ENCODE results near the gene FLNB.
A peak's percentile ranks its signal among the peaks of the same experiment; 100 is the strongest.

FLNB gene

GRCh38 chr3:58009749-58010535 is 1.7 kb downstream of the FLNB start:
- no peak for DNase-seq (ENCODE audit: low read depth in 2 of 2)

DNA sequence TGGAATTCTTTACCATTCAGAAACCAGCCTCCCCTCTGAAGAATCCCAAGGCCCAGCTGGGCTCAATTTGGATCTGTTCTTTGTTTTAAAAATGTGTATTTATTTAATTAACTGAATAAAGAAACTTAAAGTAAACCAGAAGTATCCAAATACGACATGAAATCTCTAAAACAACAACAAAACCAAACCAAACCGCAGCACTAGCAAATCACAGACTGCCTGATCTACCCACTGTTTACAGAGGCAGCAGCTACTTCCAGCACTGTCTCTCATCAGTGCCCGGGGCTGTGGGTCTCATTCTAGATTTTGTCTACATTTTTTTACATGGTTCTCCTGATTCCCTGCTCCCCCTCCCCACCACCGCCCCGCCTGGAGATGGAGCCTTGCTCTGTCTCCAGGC is 2.3 kb downstream of the FLNB start:
- DNase-seq (ENCODE audit: low read depth in 2 of 2): no peak

DNA sequence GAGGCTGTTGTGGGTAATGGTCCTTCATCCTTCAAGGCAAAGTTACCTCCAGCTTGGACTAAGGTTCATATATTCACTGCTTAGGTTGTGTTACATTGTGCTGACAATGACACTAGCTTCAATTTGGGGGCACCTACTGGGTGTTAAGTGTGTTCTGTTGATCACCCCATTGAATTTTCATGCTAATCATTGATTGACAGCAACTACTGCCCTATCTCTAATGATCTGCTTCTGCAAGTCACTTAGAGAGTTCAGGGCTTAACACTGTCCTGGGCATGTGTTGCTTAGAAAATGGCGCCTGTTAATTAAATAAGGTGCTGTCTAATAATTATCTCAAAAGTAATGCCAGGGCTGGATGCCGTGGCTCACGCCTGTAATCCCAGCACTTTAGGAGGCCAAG is 3.4 kb downstream of the FLNB start:
- no peak for DNase-seq (ENCODE audit: low read depth in 2 of 2)

DNA sequence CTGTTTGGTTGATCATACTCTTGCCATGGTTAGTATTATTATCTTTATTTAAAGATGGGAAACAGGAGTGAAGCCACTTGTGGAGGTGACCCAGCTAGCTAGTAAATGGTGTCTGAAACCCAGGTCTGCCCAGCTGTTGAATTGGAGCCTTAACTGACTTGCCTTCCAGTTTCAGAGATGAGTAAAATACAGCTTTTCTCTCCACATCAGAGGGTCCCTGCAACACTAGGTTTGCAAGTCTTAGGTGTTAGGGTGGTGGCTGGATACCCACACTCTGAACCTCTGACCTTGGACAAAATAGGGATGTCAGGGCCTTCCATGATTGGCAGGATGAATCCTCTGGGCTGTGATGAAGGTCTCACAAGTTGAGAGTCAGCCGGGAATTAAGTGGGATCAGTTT is 4.1 kb downstream of the FLNB start:
- DNase-seq (ENCODE audit: low read depth in 2 of 2): no peak

DNA sequence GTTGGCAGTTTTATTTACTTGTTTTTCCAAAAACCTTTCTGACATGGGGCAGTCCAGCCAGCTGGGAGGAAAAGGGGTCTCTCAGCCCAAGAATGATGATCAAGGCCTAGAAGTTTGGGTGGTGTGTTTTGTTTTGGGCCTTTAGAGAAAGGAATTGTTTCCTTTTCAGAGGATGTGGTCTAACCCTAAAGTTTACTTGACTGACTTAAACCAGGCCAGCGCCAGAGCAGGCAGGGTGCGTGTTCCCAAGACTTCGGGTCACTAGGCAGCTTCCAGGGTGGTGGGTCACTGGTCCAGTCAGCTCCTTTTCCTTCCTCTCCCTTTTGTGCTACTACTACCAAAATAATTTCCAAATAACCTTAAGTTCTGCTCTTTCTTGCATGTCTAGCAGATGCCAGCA is 4.9 kb downstream of the FLNB start:
- DNase-seq (ENCODE audit: low read depth in 2 of 2): no peak

GRCh38 chr3:58013973-58014649 is 5.9 kb downstream of the FLNB start:
- peak; percentile 80 to 84 for DNase-seq (ENCODE audit: low read depth in 2 of 2)

DNA sequence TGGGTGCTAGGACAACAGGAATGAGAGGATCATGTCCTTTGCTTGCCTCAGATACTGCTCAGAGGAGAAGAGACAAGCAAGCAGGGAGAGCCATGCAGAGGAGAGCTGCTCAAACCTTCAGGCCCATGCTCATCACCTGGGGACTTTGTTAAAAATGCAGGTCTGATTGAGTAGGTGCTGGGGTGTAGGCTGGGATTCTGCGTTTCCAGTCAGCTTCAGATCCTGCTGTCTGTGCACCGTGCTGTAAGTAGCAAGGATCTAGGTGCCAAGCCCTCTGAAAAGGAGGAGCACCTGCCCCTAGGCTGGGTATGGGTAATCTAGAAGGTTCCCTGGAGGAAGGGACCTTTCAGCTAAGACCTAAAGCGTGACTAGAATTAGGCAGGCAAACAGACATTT is 7.3 kb downstream of the FLNB start:
- DNase-seq (ENCODE audit: low read depth in 2 of 2): no peak

DNA sequence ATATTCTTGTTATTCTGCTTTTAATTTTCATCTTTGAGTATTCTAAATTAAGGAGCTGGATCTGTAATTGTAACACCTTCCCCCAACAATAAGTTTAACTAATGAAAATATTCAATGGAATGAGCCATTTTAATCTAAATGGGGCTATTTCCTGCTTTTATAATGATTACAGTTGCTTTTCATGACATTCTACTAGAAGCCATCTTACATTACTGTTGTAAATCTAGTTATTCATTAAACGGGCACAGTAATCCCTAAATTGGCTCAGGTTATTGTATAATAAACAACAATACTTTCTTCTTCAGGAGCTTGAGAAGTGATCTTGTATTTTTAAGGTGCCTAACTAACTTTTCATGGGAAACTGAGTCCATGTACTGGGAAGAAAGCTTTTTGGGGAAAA is 8.5 kb downstream of the FLNB start:
- DNase-seq (ENCODE audit: low read depth in 2 of 2): no peak

- no peak for DNase-seq (ENCODE audit: low read depth in 2 of 2)
Observed at GRCh38 chr3:58018892-58019742, 10.9 kb downstream of the FLNB start.

DNA sequence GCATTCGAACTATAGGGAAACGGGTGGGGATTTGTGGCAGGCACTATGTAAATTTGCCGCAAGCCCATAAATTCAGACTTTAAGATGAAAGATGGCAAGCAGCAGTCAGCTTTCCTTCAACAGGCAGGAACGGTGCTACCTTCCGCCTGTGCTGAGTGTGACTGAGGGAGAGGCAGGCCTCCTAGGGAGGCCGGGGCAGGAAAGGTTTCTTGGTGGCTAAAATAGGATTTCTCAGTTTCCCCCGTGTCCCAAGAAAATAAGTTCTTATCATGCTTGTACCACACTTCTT is 12.5 kb downstream of the FLNB start:
- DNase-seq (ENCODE audit: low read depth in 2 of 2): no peak

- no peak for DNase-seq (ENCODE audit: low read depth in 2 of 2)
Observed at GRCh38 chr3:58021072-58021959, 13.1 kb downstream of the FLNB start.

DNA sequence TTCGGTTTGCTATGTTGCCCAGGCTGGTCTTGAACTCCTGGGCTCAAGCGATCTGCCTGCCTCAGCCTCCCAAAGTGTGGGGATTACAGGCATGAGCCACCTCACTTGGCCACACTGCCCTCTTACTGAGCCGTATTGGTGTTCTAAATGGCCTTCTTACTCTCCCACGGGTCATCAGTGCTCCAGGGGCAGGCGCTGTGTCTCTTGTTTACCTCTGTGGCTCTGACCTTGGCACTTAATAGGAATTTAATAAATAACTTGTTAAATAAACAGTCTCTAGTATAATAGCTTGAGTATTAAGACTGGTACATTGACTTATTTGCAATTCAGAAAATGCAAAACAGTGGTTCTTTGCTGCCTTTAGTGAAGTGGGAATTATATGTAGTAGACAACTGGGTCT is 13.7 kb downstream of the FLNB start:
- DNase-seq (ENCODE audit: low read depth in 2 of 2): no peak

- DNase-seq (ENCODE audit: low read depth in 2 of 2): no peak
Observed at GRCh38 chr3:58022490-58022889, 14.3 kb downstream of the FLNB start.

- DNase-seq (ENCODE audit: low read depth in 2 of 2): no peak
Observed at GRCh38 chr3:58023531-58023930, 15.3 kb downstream of the FLNB start.

DNA sequence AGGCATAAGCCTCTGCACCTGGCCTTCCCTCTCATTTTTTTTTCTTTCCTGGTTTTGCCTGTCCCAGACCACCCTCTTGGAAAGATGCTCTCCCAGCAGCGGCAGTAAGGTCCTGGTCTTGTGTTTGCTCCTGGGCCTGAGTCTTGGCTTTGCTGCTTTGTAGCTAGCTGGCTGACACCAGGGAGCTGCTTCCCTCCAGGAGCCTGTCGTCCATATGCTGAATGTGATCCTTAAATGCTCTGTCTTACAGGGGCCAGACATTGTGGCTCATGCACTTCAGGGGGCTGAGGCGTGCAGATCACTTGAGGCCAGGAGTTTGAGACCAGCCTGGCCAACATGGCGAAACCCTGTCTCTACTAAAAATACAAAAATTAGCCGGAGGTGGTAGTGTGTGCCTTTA is 17.2 kb downstream of the FLNB start:
- no peak for DNase-seq (ENCODE audit: low read depth in 2 of 2)

GRCh38 chr3:58025837-58026569 is 17.8 kb downstream of the FLNB start:
- DNase-seq (ENCODE audit: low read depth in 2 of 2): no peak

GRCh38 chr3:58026598-58026997 is 18.4 kb downstream of the FLNB start:
- DNase-seq (ENCODE audit: low read depth in 2 of 2): no peak

DNA sequence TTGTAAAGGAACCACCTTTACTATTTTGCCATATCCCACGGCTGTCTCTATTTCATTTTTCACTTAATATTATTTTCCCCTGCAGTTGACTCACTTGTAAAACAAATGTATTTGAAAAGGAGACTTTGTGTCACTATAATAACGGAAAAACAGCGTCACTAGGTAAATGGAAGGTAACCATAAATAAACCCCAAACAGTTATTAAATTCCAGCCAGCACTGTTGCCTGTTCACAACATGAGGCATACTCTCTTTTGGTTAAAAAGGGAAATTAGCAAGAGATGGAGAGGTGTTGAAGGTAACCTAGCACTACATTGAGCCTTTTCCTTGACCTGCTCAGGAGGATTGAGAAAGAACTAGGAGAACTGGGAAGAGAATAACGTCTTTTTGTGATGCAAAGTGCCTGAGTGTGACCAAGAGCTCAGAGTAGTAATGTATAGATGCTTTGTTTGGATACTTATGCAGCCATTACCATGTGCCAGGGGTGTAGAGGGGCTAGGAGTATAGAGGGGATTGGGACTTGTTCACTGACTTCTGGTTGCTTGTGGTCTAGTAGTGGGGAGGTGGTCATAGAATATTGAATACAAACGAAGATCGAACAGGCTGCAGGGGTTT is 19.6 kb downstream of the FLNB start:
- DNase-seq (ENCODE audit: low read depth in 2 of 2): no peak

GRCh38 chr3:58028902-58029301 is 20.7 kb downstream of the FLNB start:
- no peak for DNase-seq (ENCODE audit: low read depth in 2 of 2)

DNA sequence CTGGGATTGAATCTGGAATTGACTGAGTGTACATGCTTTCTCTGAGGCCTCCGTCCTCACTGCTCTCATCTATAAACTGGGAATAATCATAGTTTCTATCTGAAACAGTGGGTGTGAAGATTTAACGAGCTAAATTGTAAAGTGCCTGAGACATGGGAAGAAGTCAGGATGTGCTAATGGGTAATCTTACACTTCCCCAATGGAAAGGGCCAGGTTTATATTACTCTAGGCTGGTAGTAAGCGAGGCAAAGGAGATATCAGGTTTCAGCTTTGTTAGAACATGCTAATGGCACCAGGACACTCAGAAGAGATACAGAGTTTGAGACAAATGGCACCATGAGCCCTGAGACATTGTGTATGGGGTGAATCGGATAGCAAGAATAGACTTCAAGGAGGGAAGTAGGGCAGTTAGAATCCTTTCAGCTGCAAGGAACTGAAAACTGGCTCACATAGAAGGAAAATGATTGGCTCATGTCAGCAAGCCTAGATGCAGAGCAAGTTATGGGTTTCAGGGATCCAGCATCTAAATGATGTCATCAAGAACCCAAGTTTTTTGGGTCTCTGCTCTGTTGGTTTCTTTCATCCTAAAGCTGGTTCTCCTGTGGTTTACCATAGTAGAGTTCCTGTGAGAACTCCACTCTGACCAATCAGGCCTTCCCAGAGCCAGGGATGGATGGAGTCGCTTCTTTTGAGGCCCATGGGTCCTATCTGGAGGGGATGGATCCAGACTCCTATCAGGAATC is 21.8 kb downstream of the FLNB start:
- DNase-seq (ENCODE audit: low read depth in 2 of 2): no peak

Measured in fibroblast of skin of left quadriceps (primary cell).